ENCODE measurements around the gene SMIM14.
"Not testable (repeated sequence)": the region's sequence is repeated elsewhere in the genome, so short reads cannot be mapped to it uniquely, and the experiment has no call there.

SMIM14 gene

GRCh38 chr4:39510348-39510929 is 128.2 kb downstream of the SMIM14 start:
- no peak for TF ChIP-seq YY1 (IDR thresholded peaks at IDR 0.05; ENCODE audit: insufficient read depth, insufficient read length)
- no peak for TF ChIP-seq SUZ12 (IDR thresholded peaks at IDR 0.05; ENCODE audit: extremely low read depth, insufficient read depth, insufficient read length)
- no peak for TF ChIP-seq ZNF274 (IDR thresholded peaks at IDR 0.05; ENCODE audit: low read depth, low read length)
- H3K4me3 ChIP-seq (ENCODE audit: insufficient read length, low read depth) = no peak overlapping the region
- no peaks in the 10 kb centered on the region for H3K4me1 ChIP-seq (ENCODE audit: insufficient read depth, insufficient read length)
- no peak overlapping the region for H3K9ac ChIP-seq (ENCODE audit: insufficient read length, low read depth)
- H3K9me3 ChIP-seq (ENCODE audit: insufficient read depth, low read length) = no peaks in the 10 kb centered on the region
- peaks cover 81% of the 10 kb centered on the region for H3K36me3 ChIP-seq (ENCODE audit: insufficient read depth, insufficient read length, low read length)
- H3K27me3 ChIP-seq (ENCODE audit: insufficient read depth, insufficient read length) = no peaks in the 10 kb centered on the region
- no peak for DNase-seq (ENCODE audit: low read depth, low spot score)

- H3K4me3 ChIP-seq (ENCODE audit: insufficient read length, low read depth) = no peak overlapping the region
- no peaks in the 10 kb centered on the region for H3K27me3 ChIP-seq (ENCODE audit: insufficient read depth, insufficient read length)
- H3K36me3 ChIP-seq (ENCODE audit: insufficient read depth, insufficient read length, low read length) = peaks cover 80% of the 10 kb centered on the region
- TF ChIP-seq YY1 (IDR thresholded peaks at IDR 0.05; ENCODE audit: insufficient read depth, insufficient read length) = no peak
- no peak for TF ChIP-seq ZNF274 (IDR thresholded peaks at IDR 0.05; ENCODE audit: low read depth, low read length)
- no peak for TF ChIP-seq SUZ12 (IDR thresholded peaks at IDR 0.05; ENCODE audit: extremely low read depth, insufficient read depth, insufficient read length)
- H3K9me3 ChIP-seq (ENCODE audit: insufficient read depth, low read length) = no peaks in the 10 kb centered on the region
- H3K9ac ChIP-seq (ENCODE audit: insufficient read length, low read depth) = no peak overlapping the region
- no peak for DNase-seq (ENCODE audit: low read depth, low spot score)
- H3K4me1 ChIP-seq (ENCODE audit: insufficient read depth, insufficient read length) = no peaks in the 10 kb centered on the region
These were observed 133.1 kb downstream of the SMIM14 start for GRCh38 chr4:39505581-39505980.

- TF ChIP-seq SUZ12 (IDR thresholded peaks at IDR 0.05; ENCODE audit: extremely low read depth, insufficient read depth, insufficient read length) (no peak), YY1 (IDR thresholded peaks at IDR 0.05; ENCODE audit: insufficient read depth, insufficient read length) (no peak), ZNF274 (IDR thresholded peaks at IDR 0.05; ENCODE audit: low read depth, low read length) (no peak)
- Histone ChIP-seq H3K4me1 (ENCODE audit: insufficient read depth, insufficient read length) (no peaks in the 10 kb centered on the region), H3K4me3 (ENCODE audit: insufficient read length, low read depth) (no peak overlapping the region), H3K36me3 (ENCODE audit: insufficient read depth, insufficient read length, low read length) (peaks cover 71% of the 10 kb centered on the region), H3K9me3 (ENCODE audit: insufficient read depth, low read length) (no peaks in the 10 kb centered on the region), H3K9ac (ENCODE audit: insufficient read length, low read depth) (no peak overlapping the region), H3K27me3 (ENCODE audit: insufficient read depth, insufficient read length) (no peaks in the 10 kb centered on the region)
- DNase-seq (ENCODE audit: low read depth, low spot score) = no peak
These were observed 134.1 kb downstream of the SMIM14 start for GRCh38 chr4:39504538-39504937.

GRCh38 chr4:39502664-39503035 is 136.0 kb downstream of the SMIM14 start:
- not testable (repeated sequence) for H3K4me3 ChIP-seq (ENCODE audit: insufficient read length, low read depth); H3K9me3 ChIP-seq (ENCODE audit: insufficient read depth, low read length); DNase-seq (ENCODE audit: low read depth, low spot score); H3K4me1 ChIP-seq (ENCODE audit: insufficient read depth, insufficient read length); H3K27me3 ChIP-seq (ENCODE audit: insufficient read depth, insufficient read length); H3K9ac ChIP-seq (ENCODE audit: insufficient read length, low read depth)
- peaks cover 66% of the 10 kb centered on the region for H3K36me3 ChIP-seq (ENCODE audit: insufficient read depth, insufficient read length, low read length)

- Histone ChIP-seq H3K9me3 (ENCODE audit: insufficient read depth, low read length) (no peaks in the 10 kb centered on the region), H3K4me1 (ENCODE audit: insufficient read depth, insufficient read length) (no peaks in the 10 kb centered on the region), H3K27me3 (ENCODE audit: insufficient read depth, insufficient read length) (no peaks in the 10 kb centered on the region), H3K4me3 (ENCODE audit: insufficient read length, low read depth) (no peak overlapping the region), H3K9ac (ENCODE audit: insufficient read length, low read depth) (no peak overlapping the region), H3K36me3 (ENCODE audit: insufficient read depth, insufficient read length, low read length) (peaks cover 61% of the 10 kb centered on the region)
- no peak for TF ChIP-seq SUZ12 (IDR thresholded peaks at IDR 0.05; ENCODE audit: extremely low read depth, insufficient read depth, insufficient read length)
- no peak for TF ChIP-seq YY1 (IDR thresholded peaks at IDR 0.05; ENCODE audit: insufficient read depth, insufficient read length)
- TF ChIP-seq ZNF274 (IDR thresholded peaks at IDR 0.05; ENCODE audit: low read depth, low read length) = no peak
- DNase-seq (ENCODE audit: low read depth, low spot score) = no peak
These were observed 136.5 kb downstream of the SMIM14 start for GRCh38 chr4:39502019-39502663.

- DNase-seq (ENCODE audit: low read depth, low spot score) = no peak
- TF ChIP-seq YY1 (IDR thresholded peaks at IDR 0.05; ENCODE audit: insufficient read depth, insufficient read length) = no peak
- no peak for TF ChIP-seq ZNF274 (IDR thresholded peaks at IDR 0.05; ENCODE audit: low read depth, low read length)
- no peak for TF ChIP-seq SUZ12 (IDR thresholded peaks at IDR 0.05; ENCODE audit: extremely low read depth, insufficient read depth, insufficient read length)
- Histone ChIP-seq H3K27me3 (ENCODE audit: insufficient read depth, insufficient read length) (no peaks in the 10 kb centered on the region), H3K4me3 (ENCODE audit: insufficient read length, low read depth) (no peak overlapping the region), H3K9ac (ENCODE audit: insufficient read length, low read depth) (no peak overlapping the region), H3K4me1 (ENCODE audit: insufficient read depth, insufficient read length) (no peaks in the 10 kb centered on the region), H3K9me3 (ENCODE audit: insufficient read depth, low read length) (no peaks in the 10 kb centered on the region), H3K36me3 (ENCODE audit: insufficient read depth, insufficient read length, low read length) (peaks cover 33% of the 10 kb centered on the region)
These were observed 140.0 kb downstream of the SMIM14 start for GRCh38 chr4:39498727-39499020.

- peaks cover 28% of the 10 kb centered on the region for H3K36me3 ChIP-seq (ENCODE audit: insufficient read depth, insufficient read length, low read length)
- H3K4me1 ChIP-seq (ENCODE audit: insufficient read depth, insufficient read length) = no peaks in the 10 kb centered on the region
- no peaks in the 10 kb centered on the region for H3K27me3 ChIP-seq (ENCODE audit: insufficient read depth, insufficient read length)
- no peak for DNase-seq (ENCODE audit: low read depth, low spot score)
- no peaks in the 10 kb centered on the region for H3K9me3 ChIP-seq (ENCODE audit: insufficient read depth, low read length)
- H3K9ac ChIP-seq (ENCODE audit: insufficient read length, low read depth) = no peak overlapping the region
- no peak overlapping the region for H3K4me3 ChIP-seq (ENCODE audit: insufficient read length, low read depth)
- TF ChIP-seq ZNF274 (IDR thresholded peaks at IDR 0.05; ENCODE audit: low read depth, low read length) (no peak), YY1 (IDR thresholded peaks at IDR 0.05; ENCODE audit: insufficient read depth, insufficient read length) (no peak), SUZ12 (IDR thresholded peaks at IDR 0.05; ENCODE audit: extremely low read depth, insufficient read depth, insufficient read length) (no peak)
These were observed 140.5 kb downstream of the SMIM14 start for GRCh38 chr4:39497909-39498726.
